HTERT RPE-1 (cell line): ENCODE results near the gene ROS1.
"Not testable (repeated sequence)": the region's sequence is repeated elsewhere in the genome, so short reads cannot be mapped to it uniquely, and the experiment has no call there.

Experiments
- in situ Hi-C: fragments of 300-500 bp; cut with MboI; formaldehyde crosslinking; loops from 4 replicates; pipeline ENCODE4 v1.14.3; 2020; ENCODE audit warnings: low sequenced_read_pairs

Gene ROS1

GRCh38 chr6:117269638-117270054, 156.1 kb downstream of the ROS1 start:
- in situ Hi-C loops: no loop called here

GRCh38 chr6:117268924-117269323, 156.8 kb downstream of the ROS1 start:
- in situ Hi-C loops: no loop called here

GRCh38 chr6:117267766-117268534, 157.8 kb downstream of the ROS1 start:
- in situ Hi-C loops: no loop called here

- in situ Hi-C loops: no loop called here
Observed at GRCh38 chr6:117267054-117267347, 158.7 kb downstream of the ROS1 start.

GRCh38 chr6:117266257-117267053, 159.3 kb downstream of the ROS1 start:
- in situ Hi-C loops: no loop called here

- in situ Hi-C loops: no loop called here
Observed at GRCh38 chr6:117265410-117266256, 160.1 kb downstream of the ROS1 start, which contains the start of gene VGLL2. TSS of gene VGLL2 (plus strand) at chr6:117265558. CDS start at chr6:117265764, 206 bp downstream.

- in situ Hi-C loops: no loop called here
Observed at GRCh38 chr6:117264692-117265409, 160.9 kb downstream of the ROS1 start.

GRCh38 chr6:117264369-117264691, 161.4 kb downstream of the ROS1 start:
- in situ Hi-C loops: no loop called here

- in situ Hi-C loops: no loop called here
Observed at GRCh38 chr6:117263353-117263927, 162.3 kb downstream of the ROS1 start.

- in situ Hi-C loops: no loop called here
Observed at GRCh38 chr6:117262799-117263198, 162.9 kb downstream of the ROS1 start.

GRCh38 chr6:117253785-117254184, 172.0 kb downstream of the ROS1 start:
- in situ Hi-C loops: no loop called here

GRCh38 chr6:117244979-117245378, 180.8 kb downstream of the ROS1 start:
- in situ Hi-C loops: not testable (repeated sequence)

- in situ Hi-C loops: not testable (repeated sequence)
Observed at GRCh38 chr6:117244571-117244970, 181.2 kb downstream of the ROS1 start.
